Tongue (tissue), 1 donor: ENCODE results near the gene TCF15. TPM values are rescaled to one million over a fixed set of nuclear protein-coding genes. Genes with fewer than 3 reads are reported as not detected.

ENCODE experiments used
- total RNA-seq: library from RNA; depleted of rRNA; stranded (reverse); fragments of >200 nt; gene quantifications from one replicate; pipeline ENCODE4 v1.2.3, GENCODE V29; 2014

TCF15 gene
- total RNA-seq, 1 donor from 2014 or later, result 4.0 TPM

Other genes starting within 250 kb of the TCF15 start
- gene TRIB3, start 229.5 kb downstream of the TCF15 start, total RNA-seq, result 5.8 TPM
- gene RBCK1, start 202.0 kb downstream of the TCF15 start, total RNA-seq, result 54.1 TPM
- 30.5 TPM for gene TBC1D20, start 147.8 kb downstream of the TCF15 start, total RNA-seq
- 203 TPM for gene CSNK2A1, start 66.5 kb downstream of the TCF15 start, total RNA-seq
- gene SRXN1, start 42.9 kb upstream of the TCF15 start, total RNA-seq, result 13.2 TPM
- gene SCRT2, start 65.5 kb upstream of the TCF15 start, total RNA-seq, result not detected
- gene SLC52A3, start 158.2 kb upstream of the TCF15 start, total RNA-seq, result 0.82 TPM
- 4.9 TPM for gene FAM110A, start 223.4 kb upstream of the TCF15 start, total RNA-seq